Upper lobe of left lung (tissue), 6 donors: ENCODE measurements around the gene SLC39A6. TPM values are rescaled to one million over a fixed set of nuclear protein-coding genes. Genes with fewer than 3 reads are reported as not detected.

Source experiments
- ATAC-seq, 2 donors: fragments of 200-7000 bp; cut with Tn5 transposase; one replicate each; pipeline ENCODE4 v1.9.1; 2022; ENCODE audit warnings: mild to moderate bottlenecking in 2 of 2, moderate library complexity in 2 of 2; ENCODE audit not compliant: low FRiP score in 2 of 2
- DNase-seq, 2 donors: peaks; one replicate each; pipeline ENCODE4 v3.0.0-alpha.2; 2019 to 2020
- H3K27ac ChIP-seq, 4 donors: fragments of 200-600 bp; sonication (generic); one replicate each; pipeline ENCODE4 v1.5.1; 2016 to 2019
- H3K27me3 ChIP-seq, 4 donors: fragments of 200-600 bp; sonication (generic); one replicate each; pipeline ENCODE4 v1.5.1; 2017 to 2019
- H3K36me3 ChIP-seq, 4 donors: fragments of 200-600 bp; sonication (generic); one replicate each; pipeline ENCODE4 v1.5.1; 2016 to 2019
- H3K4me1 ChIP-seq, 4 donors: fragments of 200-600 bp; sonication (generic); one replicate each; pipeline ENCODE4 v1.5.1; 2018 to 2019
- H3K4me3 ChIP-seq, 4 donors: fragments of 200-600 bp; sonication (generic); one replicate each; pipeline ENCODE4 v1.5.1; 2017 to 2019; ENCODE audit warnings: mild to moderate bottlenecking in 2 of 4, moderate library complexity in 1 of 4
- H3K9me3 ChIP-seq, 4 donors: fragments of 200-600 bp; sonication (generic); one replicate each; pipeline ENCODE4 v1.5.1; 2018 to 2019
- CTCF ChIP-seq, 6 experiments: fragments of 450-650 bp in 4 of 6; fragments of 200-600 bp in 2 of 6; sonication (generic) in 2 of 6; IDR thresholded peaks; one replicate each; pipeline ENCODE4 v1.5.1; 2016 to 2019; ENCODE audit warnings: antibody characterized with exemption in 6 of 6
- EP300 ChIP-seq, 4 donors: sonication (generic); formaldehyde crosslinking; IDR thresholded peaks; one replicate each; pipeline ENCODE4 v1.5.1; 2017; ENCODE audit warnings: antibody characterized with exemption in 4 of 4, control low read depth in 2 of 4
- POLR2A ChIP-seq, 4 donors: fragments of 450-650 bp; IDR thresholded peaks; one replicate each; pipeline ENCODE4 v1.5.1; 2016 to 2017; ENCODE audit warnings: antibody characterized with exemption in 4 of 4, mild to moderate bottlenecking in 2 of 4
- POLR2AphosphoS5 ChIP-seq, 2 donors: sonication (generic); formaldehyde crosslinking; IDR thresholded peaks; one replicate each; pipeline ENCODE4 v1.5.1; 2017; ENCODE audit warnings: antibody characterized with exemption in 2 of 2
- WGBS, 2 donors: methylation state at CpG; one replicate each; pipeline ENCODE4 v1.1.5; 2017 to 2018; 5-methylcytosine and 5-hydroxymethylcytosine counted together
- total RNA-seq, 6 donors: library from RNA; depleted of rRNA in 4 of 6; stranded (reverse); fragments of >200 nt in 4 of 6; gene quantifications; one replicate each; pipeline versions ENCODE4 v1.1.0 to v1.2.1, GENCODE V29; 2016 to 2021
- donor health status: DM: no; HTN: no; CAD: no; lungs with moderate emphysema.
- donor health status: DM: no; HTN: yes; CAD: no; lungs with severe emphysema.

SLC39A6 gene
- total RNA-seq, 6 donors from 2014 or later, result 10.0 to 39.6 (median 22.7) TPM

- no peaks in the 10 kb centered on the region for H3K27me3 ChIP-seq
- no peak for DNase-seq
These were observed 70.5 kb downstream of the SLC39A6 start for GRCh38 chr18:36058674-36059073.

More at GRCh38 chr18:36058674-36059073, 70.5 kb downstream of the SLC39A6 start:
- Histone ChIP-seq H3K36me3 (no peaks in the 10 kb centered on the region), H3K9me3 (no peaks in the 10 kb centered on the region), H3K27ac (no peak overlapping the region), H3K4me3 (no peak overlapping the region), H3K4me1 (peaks cover 0 to 5% (median 0%) of the 10 kb centered on the region in 4 donors)
- ATAC-seq, result no peak
- no peak for TF ChIP-seq EP300 (IDR thresholded peaks at IDR 0.05)
- no peak for TF ChIP-seq POLR2AphosphoS5 (IDR thresholded peaks at IDR 0.05)
- TF ChIP-seq POLR2A (IDR thresholded peaks at IDR 0.05), result no peak
- TF ChIP-seq CTCF (IDR thresholded peaks at IDR 0.05), result no peak
- WGBS, 2 donors, result 92 to 97% methylated on average over 3 of the region's 3 CpGs

Other genes starting within 250 kb of the SLC39A6 start
- 10 to 100 TPM; 30.6 to 84.4 (median 44.3) TPM for gene RPRD1A, start 61.8 kb downstream of the SLC39A6 start, total RNA-seq
- gene ELP2, start 559 bp upstream of the SLC39A6 start, total RNA-seq, result 10 to 100 TPM; 33.1 to 91.5 (median 58.3) TPM
- gene MOCOS, start 58.2 kb upstream of the SLC39A6 start, total RNA-seq, result 1 to 10 TPM; 1.9 to 4.7 (median 3.8) TPM
- 1 to 10 TPM in 5 of 6 donors, under 1 TPM in 1; 0.40 to 4.8 (median 2.8) TPM for gene FHOD3, start 168.4 kb upstream of the SLC39A6 start, total RNA-seq